Measurements from ENCODE around the gene MDH2. TPM values are rescaled to one million over a fixed set of nuclear protein-coding genes. Genes with fewer than 3 reads are reported as not detected.

MDH2 gene
- total RNA-seq (2013; cell fraction: nucleolus; rRNA removed): 72.2 and 76.1 TPM in 2 replicates
- 237 and 266 TPM in 2 replicates for total RNA-seq (2014; rRNA removed)
- total RNA-seq (2014; rRNA removed; fragmentation: Illumina TruSeq; extraction: Trizol): 107 and 109 TPM in 2 replicates
- 351 and 364 TPM in 2 replicates for total RNA-seq (2021)
- 98.8 TPM for polyA plus RNA-seq (2011; ENCODE audit: low read depth)
- polyA plus RNA-seq (2011; rRNA removed): 47.7 and 170 TPM in 2 replicates
- polyA plus RNA-seq (2011; cell fraction: cytosol; rRNA removed): 135 and 168 TPM in 2 replicates
- 180 and 224 TPM in 2 replicates for polyA plus RNA-seq (2011; cell fraction: nucleus; rRNA removed)
- 161 and 211 TPM in 2 replicates for polyA plus RNA-seq (2012)
- 132 and 233 TPM in 2 replicates for polyA plus RNA-seq (2014; fragmentation: Illumina TruSeq; extraction: Trizol)
- polyA plus RNA-seq (2014; fragmentation: Nextera tagmentation; extraction: Ambion mirVana): 100 to 1,000 TPM; 106 to 131 TPM
- polyA plus RNA-seq (2014; rRNA removed): 118 and 151 TPM in 2 replicates
- 100 to 1,000 TPM; 491 to 530 TPM for polyA plus RNA-seq (2016; fragmentation: Nextera tagmentation; extraction: Ambion mirVana)
- polyA minus RNA-seq (2011; rRNA and poly(A)+ RNA removed): 94.0 and 114 TPM in 2 replicates
- 144 and 146 TPM in 2 replicates for polyA minus RNA-seq (2011; cell fraction: cytosol; rRNA and poly(A)+ RNA removed)
- polyA minus RNA-seq (2011; cell fraction: nucleus; rRNA and poly(A)+ RNA removed): 43.5 and 74.1 TPM in 2 replicates
- percentile 87 among the genes with signal in this experiment for Bru-seq, nascent RNA
- percentile 91 among the genes with signal in this experiment for BruChase-seq, experiment 1, labeled RNA remaining after a 6-hour chase
- BruChase-seq, experiment 2, labeled RNA remaining after a 2-hour chase: percentile 82 among the genes with signal in this experiment
- long read RNA-seq, experiment 1, transcript MDH2-201 (9 exons, 2,209 nt): major isoform, 422 of 441 reads
- long read RNA-seq, experiment 1, transcript MDH2-204 (8 exons, 2,020 nt): minor isoform, 7 of 441 reads
- long read RNA-seq, experiment 1, partial matches to known transcripts: 2 of 441 reads
- long read RNA-seq, experiment 1, other reads (novel, unspliced or antisense): 8 of 441 reads
- long read RNA-seq, experiment 2, transcript MDH2-204 (8 exons, 2,020 nt): minor isoform, 12 of 681 reads
- long read RNA-seq, experiment 2, transcript MDH2-201 (9 exons, 2,209 nt): major isoform, 538 of 681 reads
- long read RNA-seq, experiment 2, partial matches to known transcripts: 119 of 681 reads
- long read RNA-seq, experiment 2, other reads (novel, unspliced or antisense): 8 of 681 reads

GRCh38 chr7:76047811-76048667 lies at the start of gene MDH2, which contains the start of gene STYXL1:
MDH2 (plus strand) TSS chr7:76048106; CDS start chr7:76048161, 55 bp downstream.
STYXL1 (minus strand) TSS chr7:76048000; CDS start chr7:76030523, 17,477 bp downstream.
- H3K9me3 ChIP-seq (replicated peaks; ENCODE audit: control insufficient read depth, insufficient read depth, low read length): no peaks in the 10 kb centered on the region
- ATAC-seq (peak; percentile 97), DNase-seq (ENCODE audit: low read depth, low spot score) (peak; percentile 82), FAIRE-seq (peak; percentile 35)
- H3K9ac ChIP-seq (ENCODE audit: control insufficient read depth, insufficient read depth, low read length): peak within 1 kb of the TSS; percentile 95
- H3K36me3 ChIP-seq (ENCODE audit: control insufficient read depth in 2 of 2, insufficient read depth in 2 of 2, low read length in 1 of 2): peaks cover 0 to 12% of the 10 kb centered on the region in 2 experiments; a peak in 2 of 4 replicates
- H3K4me3 ChIP-seq: peak within 1 kb of the TSS; percentile 96
- ChIA-PET CTCF (interaction anchor here (1.2 to 2.5 kb wide), 3 partner anchors 28 to 266 kb away, joined by 3 to 10 read pairs (median 3); no protein-coding TSS in a partner anchor), SMC1A (ENCODE audit: uncharacterized antibody, unreplicated experiment) (interaction anchor here (0.6 to 0.9 kb wide), 2 partner anchors 121 to 975 kb away, joined by 3 read pairs; no protein-coding TSS in a partner anchor), POLR2A (interaction anchor here (0.6 to 1.6 kb wide), 4 partner anchors 28 to 317 kb away, joined by 3 to 5 read pairs (median 4); no protein-coding TSS in a partner anchor), RAD21 (ENCODE audit: unreplicated experiment) (interaction anchor here (0.6 to 1.9 kb wide), 4 partner anchors 28 to 228 kb away, joined by 3 to 11 read pairs (median 4); partner anchors contain the start of gene RHBDD2)
- in situ Hi-C loops (cut with MboI): loop anchor here (25.0 kb wide), 1 partner anchor 986 kb away; the partner anchor contains the start of gene RCC1L
- peak within 1 kb of the TSS; percentile 79 for H2AFZ ChIP-seq (ENCODE audit: control insufficient read depth, low read depth, low read length)
- H3K27ac ChIP-seq (ENCODE audit: control insufficient read depth, insufficient read depth): peak within 1 kb of the TSS; percentile 81
- WGBS (ENCODE audit: insufficient coverage, insufficient replicate concordance, low lambda C conversion rate, missing lambda C conversion rate): under 1% methylated on average over 58 of the region's 58 CpGs
- intact Hi-C loops (cut with micrococcal nuclease; ENCODE audit: unreplicated experiment): no loop called here
- H4K20me1 ChIP-seq (ENCODE audit: control insufficient read depth, insufficient read depth): 0 out of 2 replicates have a peak, but pooled peaks cover under 1% of the 10 kb centered on the region
- peaks cover 7% of the 10 kb centered on the region for H3K4me1 ChIP-seq (ENCODE audit: control insufficient read depth, insufficient read depth, low read length)
- peak within 1 kb of the TSS; percentile 97 for H3K4me2 ChIP-seq (ENCODE audit: control insufficient read depth, insufficient read depth)
- no peaks in the 10 kb centered on the region for H3K27me3 ChIP-seq (replicated peaks in 1 of 2; ENCODE audit: control insufficient read depth in 2 of 2, insufficient read depth in 2 of 2, low read length in 1 of 2)
- peaks cover 74% of the 10 kb centered on the region for H3K79me2 ChIP-seq (ENCODE audit: control insufficient read depth, insufficient read depth, low read length)
- BruUV-seq (replicated peaks): no TSS peak
- no peak for TF ChIP-seq HDAC2 (IDR thresholded peaks at IDR 0.05)
- no peak for TF ChIP-seq SKIL (IDR thresholded peaks at IDR 0.05; ENCODE audit: low read depth, poor library complexity, severe bottlenecking)
- TF ChIP-seq PKNOX1 (IDR thresholded peaks at IDR 0.05): peak; percentile 71
- peak; percentile 73 for TF ChIP-seq DPF2 (IDR thresholded peaks at IDR 0.05)
- peak; percentile 92; the same call in 1 of the 2 replicates for TF ChIP-seq ZNF207 (IDR thresholded peaks at IDR 0.05; ENCODE audit: borderline replicate concordance)
- TF ChIP-seq POLR2AphosphoS2 (IDR thresholded peaks at IDR 0.05; ENCODE audit: low read depth, low read length): peak; percentile 81
- TF ChIP-seq HSF1 (IDR thresholded peaks at IDR 0.05; ENCODE audit: low read depth, low read length): no peak
- peak; percentile 51; the same call in 1 of the 2 replicates for TF ChIP-seq MAX (IDR thresholded peaks at IDR 0.05; ENCODE audit: low read depth, low read length)
- TF ChIP-seq POLR2A (IDR thresholded peaks at IDR 0.05; ENCODE audit: low read depth, low read length): peak; percentile 98
